Mucosa of stomach (tissue), 1 donor: ENCODE data around the gene C9orf40.

Source experiments
- H3K27me3 ChIP-seq: one replicate; pipeline ENCODE4 v1.7.0; 2013; ENCODE audit warnings: mild to moderate bottlenecking, low read length; ENCODE audit not compliant: control insufficient read depth, insufficient read depth
- H3K36me3 ChIP-seq: one replicate; pipeline ENCODE4 v1.7.0; 2013; ENCODE audit warnings: low read length; ENCODE audit not compliant: control insufficient read depth, insufficient read depth
- H3K4me1 ChIP-seq: one replicate; pipeline ENCODE4 v1.7.0; 2013; ENCODE audit warnings: mild to moderate bottlenecking, low read length; ENCODE audit not compliant: control insufficient read depth, insufficient read depth
- H3K4me3 ChIP-seq: one replicate; pipeline ENCODE4 v1.7.0; 2013; ENCODE audit warnings: low read length
- H3K9ac ChIP-seq: one replicate; pipeline ENCODE4 v1.7.0; 2013; ENCODE audit warnings: mild to moderate bottlenecking, low read length, moderate library complexity
- H3K9me3 ChIP-seq: one replicate; pipeline ENCODE4 v1.7.0; 2013; ENCODE audit warnings: mild to moderate bottlenecking, low read length, moderate library complexity; ENCODE audit not compliant: control insufficient read depth
- donor health status: Pancreatic carcinoma.

The C9orf40 gene

GRCh38 chr9:74960561-74960960 lies 7.8 kb upstream of the C9orf40 start:
- Histone ChIP-seq H3K4me3 (no peak overlapping the region), H3K36me3 (no peaks in the 10 kb centered on the region), H3K9ac (no peak overlapping the region), H3K4me1 (no peaks in the 10 kb centered on the region), H3K9me3 (no peaks in the 10 kb centered on the region), H3K27me3 (no peaks in the 10 kb centered on the region)

DNA sequence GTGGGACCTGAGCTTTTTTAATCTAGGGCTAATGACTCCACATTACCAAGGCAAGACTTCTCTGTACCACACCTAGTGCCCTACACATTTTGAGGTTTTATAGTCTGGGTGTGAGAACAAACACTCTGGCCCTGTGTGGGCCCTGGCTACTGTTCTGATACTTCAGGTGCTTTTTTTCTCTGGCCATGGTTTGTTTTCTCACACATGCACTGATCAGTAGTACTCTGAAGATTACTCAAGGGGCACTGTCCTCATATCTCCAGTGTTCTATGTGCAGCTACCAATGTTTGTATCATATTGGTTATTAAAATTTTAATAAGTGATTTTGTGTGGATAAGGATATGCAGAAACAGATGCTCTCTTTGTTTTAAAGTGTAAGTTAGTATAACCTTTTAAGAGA lies 5.9 kb upstream of the C9orf40 start:
- Histone ChIP-seq H3K27me3 (no peaks in the 10 kb centered on the region), H3K9ac (no peak overlapping the region), H3K4me1 (no peaks in the 10 kb centered on the region)

GRCh38 chr9:74953235-74953751 lies 581 bp upstream of the C9orf40 start:
- H3K4me1 ChIP-seq = no peaks in the 10 kb centered on the region
- no peaks in the 10 kb centered on the region for H3K27me3 ChIP-seq
- peak overlapping the region; percentile 82 for H3K4me3 ChIP-seq
- H3K9me3 ChIP-seq = no peaks in the 10 kb centered on the region
- H3K36me3 ChIP-seq = no peaks in the 10 kb centered on the region
- H3K9ac ChIP-seq = peak overlapping the region; percentile 95

More for the DNA sequence above, 5.9 kb upstream of the C9orf40 start:
- Histone ChIP-seq H3K4me3 (no peak overlapping the region), H3K36me3 (no peaks in the 10 kb centered on the region), H3K9me3 (no peaks in the 10 kb centered on the region)

DNA sequence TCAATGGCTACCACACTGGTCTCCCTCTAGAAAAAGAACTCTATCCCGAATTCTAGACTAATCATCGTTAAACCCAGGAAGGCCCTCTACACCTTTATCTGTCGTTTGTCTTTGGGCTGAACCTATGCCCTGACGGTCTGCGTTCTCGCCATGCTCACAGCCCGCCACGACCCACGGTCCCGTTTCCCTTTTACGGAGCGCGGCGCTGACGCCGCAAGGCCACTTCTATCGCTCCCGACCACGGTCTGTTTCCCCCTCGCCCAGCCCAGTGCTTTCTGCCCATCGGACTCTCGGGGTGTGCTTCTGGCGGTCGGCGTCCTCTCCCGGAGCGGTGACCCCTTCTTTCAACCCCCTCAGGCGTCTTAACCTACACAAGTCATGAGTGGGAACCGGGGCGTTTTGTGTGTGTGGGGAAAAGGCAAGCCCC lies 974 bp downstream of the C9orf40 start:
- H3K9ac ChIP-seq = peak overlapping the region; percentile 95

DNA sequence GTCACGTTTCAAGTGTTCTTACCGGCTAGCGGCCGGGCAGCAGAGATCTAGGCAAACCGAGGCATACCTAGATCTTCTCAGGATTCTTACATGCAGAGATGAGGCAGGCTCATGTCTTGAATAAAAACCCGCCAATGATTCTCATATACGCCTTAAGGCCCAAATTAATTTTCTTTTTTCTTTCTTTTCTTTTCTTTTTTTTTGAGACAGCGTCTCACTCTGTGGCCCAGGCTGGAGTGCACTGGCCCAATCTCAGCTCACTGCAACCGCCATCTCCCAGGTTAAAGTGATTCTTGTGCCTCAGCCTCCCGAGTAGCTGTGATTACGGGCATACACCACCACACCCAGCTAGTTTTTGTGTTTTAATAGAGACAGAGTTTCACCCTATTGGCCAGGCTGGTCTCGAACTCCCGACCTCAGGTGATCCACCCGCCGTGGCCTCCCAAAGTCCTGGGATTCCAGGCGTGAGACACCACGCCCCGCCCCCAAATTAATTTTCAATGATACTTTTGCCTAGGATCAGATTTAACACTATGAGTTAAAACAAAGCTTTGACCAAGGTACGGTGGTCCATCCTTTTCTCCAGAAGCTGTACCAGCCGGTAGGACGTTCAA lies 1.5 kb downstream of the C9orf40 start:
- Histone ChIP-seq H3K9ac (peak overlapping the region; percentile 95), H3K9me3 (no peaks in the 10 kb centered on the region), H3K4me3 (peak overlapping the region; percentile 82), H3K4me1 (no peaks in the 10 kb centered on the region), H3K36me3 (no peaks in the 10 kb centered on the region), H3K27me3 (no peaks in the 10 kb centered on the region)

More for the DNA sequence above, 974 bp downstream of the C9orf40 start:
- Histone ChIP-seq H3K27me3 (no peaks in the 10 kb centered on the region), H3K4me3 (peak overlapping the region; percentile 82), H3K36me3 (no peaks in the 10 kb centered on the region), H3K9me3 (no peaks in the 10 kb centered on the region), H3K4me1 (no peaks in the 10 kb centered on the region)

- Histone ChIP-seq H3K27me3 (no peaks in the 10 kb centered on the region), H3K4me3 (no peak overlapping the region), H3K9ac (no peak overlapping the region), H3K36me3 (no peaks in the 10 kb centered on the region), H3K9me3 (no peaks in the 10 kb centered on the region), H3K4me1 (no peaks in the 10 kb centered on the region)
These were observed 2.6 kb downstream of the C9orf40 start for GRCh38 chr9:74949859-74950855.

- Histone ChIP-seq H3K27me3 (no peaks in the 10 kb centered on the region), H3K4me1 (no peaks in the 10 kb centered on the region), H3K9me3 (no peaks in the 10 kb centered on the region), H3K4me3 (no peak overlapping the region), H3K9ac (no peak overlapping the region), H3K36me3 (no peaks in the 10 kb centered on the region)
These were observed 3.8 kb downstream of the C9orf40 start for GRCh38 chr9:74948937-74949336.

DNA sequence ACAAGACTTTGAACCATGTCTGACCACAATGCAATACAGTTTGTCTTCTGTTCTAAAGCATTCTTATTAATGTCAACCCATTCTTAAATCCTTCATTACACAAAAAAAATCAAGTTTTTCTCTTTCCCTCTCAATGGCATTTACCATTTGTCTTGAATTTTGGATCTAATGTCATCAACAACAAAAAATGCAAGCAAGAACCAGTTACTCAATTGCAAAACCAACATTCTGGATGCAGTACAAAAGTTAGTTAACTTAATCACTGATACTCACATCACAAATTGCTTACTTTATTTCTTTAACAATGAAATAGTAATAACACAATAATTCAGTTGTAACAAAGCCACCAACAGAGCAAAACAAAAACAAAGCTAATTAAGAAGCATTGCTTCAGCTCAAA lies 6.0 kb downstream of the C9orf40 start:
- Histone ChIP-seq H3K36me3 (no peaks in the 10 kb centered on the region), H3K4me1 (no peaks in the 10 kb centered on the region), H3K9ac (no peak overlapping the region), H3K4me3 (no peak overlapping the region), H3K27me3 (no peaks in the 10 kb centered on the region), H3K9me3 (no peaks in the 10 kb centered on the region)

GRCh38 chr9:74942801-74943200 lies 9.9 kb downstream of the C9orf40 start:
- Histone ChIP-seq H3K9me3 (no peaks in the 10 kb centered on the region), H3K4me1 (no peaks in the 10 kb centered on the region), H3K9ac (no peak overlapping the region), H3K4me3 (no peak overlapping the region), H3K36me3 (no peaks in the 10 kb centered on the region), H3K27me3 (no peaks in the 10 kb centered on the region)

DNA sequence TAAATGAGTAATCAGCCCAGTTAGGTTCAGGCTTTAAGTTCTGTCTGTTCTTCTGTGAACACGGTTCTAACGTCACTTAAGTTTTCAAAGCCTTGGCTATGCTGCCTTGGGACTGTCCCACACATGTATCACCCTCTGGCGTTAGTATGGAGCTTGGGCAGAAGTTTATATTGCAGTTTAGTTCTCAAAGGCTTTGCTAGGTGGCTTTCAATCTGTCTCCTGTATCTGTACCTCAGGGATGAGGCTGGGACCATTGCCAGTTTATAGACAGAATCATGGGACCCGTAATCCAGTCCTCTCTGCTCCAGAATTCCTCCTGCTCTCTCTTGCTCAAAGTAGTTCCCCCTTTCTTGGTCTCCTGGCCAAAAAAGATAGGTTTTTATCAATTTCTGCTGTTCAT lies 12.1 kb downstream of the C9orf40 start:
- Histone ChIP-seq H3K4me1 (no peaks in the 10 kb centered on the region), H3K27me3 (no peaks in the 10 kb centered on the region), H3K4me3 (no peak overlapping the region), H3K36me3 (no peaks in the 10 kb centered on the region), H3K9me3 (no peaks in the 10 kb centered on the region), H3K9ac (no peak overlapping the region)

DNA sequence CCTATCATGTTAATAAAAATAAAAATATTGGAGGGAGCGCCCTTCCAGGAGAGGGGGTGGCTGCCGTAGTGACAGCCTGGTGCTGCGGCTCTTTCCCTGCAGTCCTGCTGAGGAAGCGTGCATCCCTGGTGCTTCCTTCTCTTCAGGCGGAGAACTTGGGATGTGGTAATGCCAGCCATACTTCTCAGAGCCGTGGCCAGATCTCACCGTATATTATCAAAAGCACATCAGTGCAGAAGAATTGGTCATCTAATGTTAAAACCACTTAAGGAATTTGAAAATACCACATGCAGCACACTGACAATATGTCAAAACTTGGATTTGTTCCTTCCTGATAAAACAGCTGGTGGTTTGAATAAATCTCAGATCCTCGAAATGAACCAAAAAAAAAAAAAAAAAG lies 17.7 kb downstream of the C9orf40 start:
- Histone ChIP-seq H3K36me3 (no peaks in the 10 kb centered on the region), H3K9ac (no peak overlapping the region), H3K9me3 (no peaks in the 10 kb centered on the region), H3K27me3 (no peaks in the 10 kb centered on the region), H3K4me3 (no peak overlapping the region), H3K4me1 (no peaks in the 10 kb centered on the region)

- Histone ChIP-seq H3K9ac (no peak overlapping the region), H3K4me3 (no peak overlapping the region), H3K9me3 (no peaks in the 10 kb centered on the region), H3K27me3 (no peaks in the 10 kb centered on the region), H3K4me1 (no peaks in the 10 kb centered on the region), H3K36me3 (no peaks in the 10 kb centered on the region)
These were observed 31.0 kb downstream of the C9orf40 start for GRCh38 chr9:74921737-74922136.
